KMS-11 (cell line): ENCODE results near the gene IGSF23.
A peak's percentile ranks its signal among the peaks of the same experiment; 100 is the strongest.
"Not testable (repeated sequence)": the region's sequence is repeated elsewhere in the genome, so short reads cannot be mapped to it uniquely, and the experiment has no call there.

Experiments
- H2AFZ ChIP-seq: fragments of 200-600 bp; sonication (generic); 2 replicates; pipeline ENCODE4 v1.6.1; 2016; ENCODE audit warnings: antibody characterized with exemption, mixed run types, low read depth
- H3K27ac ChIP-seq: fragments of 200-600 bp; sonication (generic); 2 replicates; pipeline ENCODE4 v1.6.1; 2016; ENCODE audit warnings: mild to moderate bottlenecking, mixed run types
- H3K27me3 ChIP-seq: fragments of 200-600 bp; sonication (generic); 2 replicates; pipeline ENCODE4 v1.6.1; 2017; ENCODE audit warnings: mild to moderate bottlenecking, low read depth, mixed run types, moderate library complexity; ENCODE audit not compliant: insufficient read depth
- H3K36me3 ChIP-seq: fragments of 200-600 bp; sonication (generic); 2 replicates; pipeline ENCODE4 v1.6.1; 2017; ENCODE audit warnings: mild to moderate bottlenecking, mixed run types; ENCODE audit not compliant: insufficient read depth
- H3K4me1 ChIP-seq: fragments of 200-600 bp; sonication (generic); 2 replicates; pipeline ENCODE4 v1.6.1; 2016; ENCODE audit warnings: mild to moderate bottlenecking, low read depth, mixed run types; ENCODE audit not compliant: poor library complexity, severe bottlenecking
- H3K4me2 ChIP-seq: fragments of 200-600 bp; sonication (generic); 2 replicates; pipeline ENCODE4 v1.7.0; 2016; ENCODE audit warnings: mild to moderate bottlenecking, mixed run types
- H3K4me3 ChIP-seq: fragments of 200-600 bp; sonication (generic); IDR thresholded peaks from 2 replicates; pipeline ENCODE4 v1.6.1; 2017; ENCODE audit warnings: low read depth, low read length, mixed read lengths; ENCODE audit not compliant: insufficient read depth
- H3K79me2 ChIP-seq: fragments of 200-600 bp; sonication (generic); 2 replicates; pipeline ENCODE4 v1.6.1; 2016; ENCODE audit warnings: low read depth, mixed run types; ENCODE audit not compliant: insufficient read depth
- H3K9ac ChIP-seq: fragments of 200-600 bp; sonication (generic); 2 replicates; pipeline ENCODE4 v1.6.1; 2016; ENCODE audit warnings: mild to moderate bottlenecking, mixed run types
- H4K20me1 ChIP-seq: fragments of 200-600 bp; sonication (generic); 2 replicates; pipeline ENCODE4 v1.6.1; 2016; ENCODE audit warnings: mild to moderate bottlenecking, mixed run types; ENCODE audit not compliant: insufficient read depth
- TF ChIP-seq, protein P1 (sequence below): fragments of 200-600 bp; sonication (generic); conservative IDR thresholded peaks from 2 replicates; pipeline ENCODE4 v1.6.1; 2017; ENCODE audit warnings: low read depth, mild to moderate bottlenecking, antibody characterized with exemption, low read length, moderate library complexity, mixed read lengths

IGSF23 gene

DNA sequence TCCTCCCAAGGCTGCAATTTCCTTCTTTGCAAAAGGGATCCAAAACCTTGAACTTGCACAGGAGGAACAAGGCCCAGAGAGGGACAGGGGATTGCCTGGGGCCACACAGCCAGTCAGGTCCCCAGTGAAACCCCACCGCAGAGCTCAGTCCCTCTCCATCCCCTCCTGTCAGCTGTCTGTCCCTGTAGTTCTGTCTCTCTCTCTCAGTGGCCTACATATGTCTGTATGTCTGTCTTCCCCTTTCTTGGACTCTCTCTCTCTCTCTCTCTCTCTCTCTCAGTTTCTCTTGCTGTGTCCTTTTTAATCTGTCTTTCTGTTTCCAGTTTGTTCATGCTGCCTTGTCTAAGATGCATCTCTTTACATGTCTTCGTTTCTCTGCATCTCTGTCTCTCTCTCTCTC is 69.4 kb downstream of the IGSF23 start:
- Histone ChIP-seq H3K27ac (no peak overlapping the region), H3K4me2 (no peak overlapping the region), H3K4me1 (peaks cover 6% of the 10 kb centered on the region), H2AFZ (peak overlapping the region; percentile 26; the same call in 1 of the 2 replicates), H3K9ac (no peak overlapping the region), H4K20me1 (no peaks in the 10 kb centered on the region), H3K27me3 (no peaks in the 10 kb centered on the region), H3K4me3 (no peak overlapping the region), H3K36me3 (no peaks in the 10 kb centered on the region), H3K79me2 (no peaks in the 10 kb centered on the region)
- TF ChIP-seq, protein P1, sequence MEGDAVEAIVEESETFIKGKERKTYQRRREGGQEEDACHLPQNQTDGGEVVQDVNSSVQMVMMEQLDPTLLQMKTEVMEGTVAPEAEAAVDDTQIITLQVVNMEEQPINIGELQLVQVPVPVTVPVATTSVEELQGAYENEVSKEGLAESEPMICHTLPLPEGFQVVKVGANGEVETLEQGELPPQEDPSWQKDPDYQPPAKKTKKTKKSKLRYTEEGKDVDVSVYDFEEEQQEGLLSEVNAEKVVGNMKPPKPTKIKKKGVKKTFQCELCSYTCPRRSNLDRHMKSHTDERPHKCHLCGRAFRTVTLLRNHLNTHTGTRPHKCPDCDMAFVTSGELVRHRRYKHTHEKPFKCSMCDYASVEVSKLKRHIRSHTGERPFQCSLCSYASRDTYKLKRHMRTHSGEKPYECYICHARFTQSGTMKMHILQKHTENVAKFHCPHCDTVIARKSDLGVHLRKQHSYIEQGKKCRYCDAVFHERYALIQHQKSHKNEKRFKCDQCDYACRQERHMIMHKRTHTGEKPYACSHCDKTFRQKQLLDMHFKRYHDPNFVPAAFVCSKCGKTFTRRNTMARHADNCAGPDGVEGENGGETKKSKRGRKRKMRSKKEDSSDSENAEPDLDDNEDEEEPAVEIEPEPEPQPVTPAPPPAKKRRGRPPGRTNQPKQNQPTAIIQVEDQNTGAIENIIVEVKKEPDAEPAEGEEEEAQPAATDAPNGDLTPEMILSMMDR = no peak

DNA sequence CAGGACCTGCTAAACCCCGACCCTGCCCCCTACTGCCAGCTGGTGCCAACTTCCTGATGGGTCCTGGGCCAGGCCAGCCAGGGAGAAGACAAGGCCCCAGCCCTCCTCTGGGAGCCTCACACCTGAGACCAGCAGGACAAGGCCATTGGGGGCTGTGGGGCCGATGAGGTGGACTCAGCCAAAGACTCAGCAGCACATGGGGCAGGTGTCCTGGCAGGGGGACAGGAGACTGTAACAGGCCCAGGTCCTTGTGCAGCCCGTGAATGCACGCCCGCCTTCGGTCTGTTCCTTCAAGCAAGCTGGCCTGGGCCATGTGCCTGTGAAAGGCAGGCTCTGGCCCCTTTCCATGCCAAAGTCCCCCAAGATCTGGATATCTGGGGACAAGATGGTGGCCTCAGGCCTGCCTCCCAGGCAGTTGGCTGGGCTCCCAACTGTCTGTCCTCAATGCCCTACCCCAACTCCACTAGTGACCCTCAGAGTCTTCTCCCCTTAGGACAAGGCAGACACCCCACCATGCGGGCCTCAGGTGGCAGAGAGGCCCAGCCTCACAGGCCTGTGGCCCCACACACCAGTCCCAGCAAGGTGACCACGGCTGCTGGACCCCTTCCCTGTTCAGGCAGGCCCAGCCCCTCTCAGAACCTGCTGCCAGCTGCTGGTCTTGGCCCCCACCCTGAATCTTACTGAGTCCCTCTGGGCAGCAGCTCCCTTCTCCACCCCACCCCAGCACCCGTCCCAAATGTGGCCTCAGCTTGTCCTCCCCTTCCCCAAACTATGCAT is 70.3 kb downstream of the IGSF23 start:
- no peak overlapping the region for H3K4me2 ChIP-seq
- H2AFZ ChIP-seq = peak overlapping the region; percentile 26; the same call in 1 of the 2 replicates
- H3K36me3 ChIP-seq = no peaks in the 10 kb centered on the region
- no peak overlapping the region for H3K4me3 ChIP-seq
- H3K9ac ChIP-seq = no peak overlapping the region
- H3K27me3 ChIP-seq = no peaks in the 10 kb centered on the region
- H3K79me2 ChIP-seq = no peaks in the 10 kb centered on the region
- TF ChIP-seq, protein P1 = no peak
- no peak overlapping the region for H3K27ac ChIP-seq
- H4K20me1 ChIP-seq = no peaks in the 10 kb centered on the region
- H3K4me1 ChIP-seq = peaks cover 11% of the 10 kb centered on the region

DNA sequence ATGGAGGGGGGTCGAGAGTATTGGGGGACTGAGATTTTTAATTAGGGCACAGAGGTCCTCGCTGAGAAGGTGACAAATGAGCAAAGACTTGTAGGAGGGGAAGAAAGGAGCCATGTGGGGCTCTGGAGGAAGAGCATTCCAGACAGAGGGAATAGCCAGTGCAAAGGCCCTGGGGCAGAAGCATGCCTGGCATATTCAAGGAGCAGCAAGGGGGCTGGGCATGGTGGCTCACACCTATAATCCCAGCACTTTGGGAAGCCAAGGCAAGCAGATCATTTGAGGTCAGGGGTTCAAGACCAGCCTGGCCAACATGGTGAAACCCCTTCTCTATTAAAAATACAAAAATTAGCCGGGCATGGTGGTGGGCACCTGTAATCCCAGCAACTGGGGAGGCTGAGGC is 71.0 kb downstream of the IGSF23 start:
- not testable (repeated sequence) for H3K79me2 ChIP-seq, H3K4me3 ChIP-seq, H4K20me1 ChIP-seq, H3K4me2 ChIP-seq, H3K9ac ChIP-seq, H3K36me3 ChIP-seq, H2AFZ ChIP-seq, H3K27me3 ChIP-seq, H3K27ac ChIP-seq
- peaks cover 19% of the 10 kb centered on the region for H3K4me1 ChIP-seq

DNA sequence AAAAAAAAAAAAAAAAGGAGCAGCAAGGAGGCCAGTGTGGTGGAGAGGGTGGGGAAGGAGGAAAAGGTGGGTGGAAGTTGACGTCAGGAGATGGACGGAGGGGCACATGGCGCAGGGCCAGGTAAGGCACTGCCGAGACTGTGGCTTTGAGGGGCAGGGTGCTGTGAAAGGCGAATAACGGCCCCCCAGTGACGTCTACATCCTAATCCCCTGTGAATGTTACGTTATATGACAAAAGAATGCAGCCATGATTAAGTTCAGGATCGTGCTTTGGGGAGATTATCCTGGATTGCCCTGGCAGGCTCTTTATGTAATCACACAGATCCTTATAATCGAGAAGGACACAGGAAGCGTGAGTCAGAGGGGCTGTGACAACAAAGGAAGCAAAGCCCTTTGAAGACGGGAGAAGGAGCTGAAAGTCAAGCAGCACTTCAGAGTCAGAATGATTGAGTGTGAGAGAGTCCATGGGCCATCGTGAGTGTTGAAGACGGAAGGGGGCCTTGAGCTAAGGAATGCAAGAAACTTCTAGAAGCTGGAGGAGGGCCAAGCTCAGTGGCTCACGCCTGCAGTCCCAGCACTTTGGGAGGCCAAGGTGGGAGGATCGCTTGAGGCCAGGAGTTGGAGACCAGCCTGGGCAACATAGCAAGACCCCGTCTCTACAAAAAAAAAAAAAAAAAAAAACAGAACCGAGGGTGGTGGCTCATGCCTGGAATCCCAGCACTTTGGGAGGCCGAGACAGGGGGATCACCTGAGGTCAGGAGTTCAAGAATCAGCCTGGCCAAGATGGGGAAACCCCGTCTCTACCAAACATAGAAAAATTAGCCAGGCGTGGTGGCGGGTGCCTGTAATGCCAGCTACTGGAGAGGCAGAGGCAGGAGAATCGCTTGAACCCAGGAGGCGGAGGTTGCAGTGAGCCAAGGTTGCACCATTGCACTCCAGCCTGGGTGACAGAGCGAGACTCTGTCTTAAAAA is 71.8 kb downstream of the IGSF23 start:
- Histone ChIP-seq H3K9ac (no peak overlapping the region), H3K4me1 (peaks cover 27% of the 10 kb centered on the region), H2AFZ (no peak overlapping the region), H3K4me2 (no peak overlapping the region), H3K27ac (no peak overlapping the region), H4K20me1 (no peaks in the 10 kb centered on the region), H3K79me2 (no peaks in the 10 kb centered on the region), H3K36me3 (no peaks in the 10 kb centered on the region), H3K27me3 (no peaks in the 10 kb centered on the region), H3K4me3 (no peak overlapping the region)
- TF ChIP-seq, protein P1 = no peak
